Measurements from ENCODE around the gene HMGB2. TPM values are rescaled to one million over a fixed set of nuclear protein-coding genes. Genes with fewer than 3 reads are reported as not detected.

The HMGB2 gene
- total RNA-seq (2022; extraction: Qiagen RNA extraction) = 99.8 to 141 TPM (median 136 TPM) in 5 replicates

GRCh38 chr4:173334085-173334890, at the start of gene HMGB2:
TSS of gene HMGB2 (minus strand) at chr4:173334358. CDS start at chr4:173333649, 709 bp downstream.

GRCh38 chr4:173370477-173371291, 36.5 kb upstream of the HMGB2 start, which contains the start of gene SAP30:
TSS of gene SAP30 (plus strand) at chr4:173370954. CDS start at chr4:173371183, 229 bp downstream.

Other genes starting within 250 kb of the HMGB2 start
- gene GALNT7, start 165.5 kb downstream of the HMGB2 start, total RNA-seq (2022; extraction: Qiagen RNA extraction) = 21.6 to 31.1 TPM (median 26.7 TPM) in 5 replicates
- gene SAP30, start 36.6 kb upstream of the HMGB2 start, total RNA-seq (2022; extraction: Qiagen RNA extraction) = 19.9 to 22.9 TPM (median 21.3 TPM) in 5 replicates
- not detected in 5 replicates for gene SCRG1, start 64.8 kb upstream of the HMGB2 start, total RNA-seq (2022; extraction: Qiagen RNA extraction)
- 0.22 to 0.81 TPM (median 0.49 TPM) in 5 replicates for gene HAND2, start 195.9 kb upstream of the HMGB2 start, total RNA-seq (2022; extraction: Qiagen RNA extraction)

All from A549 treated with CORT108297 at 1 μM for 4 hours (cell line).